HG03469 (cell line): Measurements from ENCODE around the gene OR4N5.
"Not testable (repeated sequence)": the region's sequence is repeated elsewhere in the genome, so short reads cannot be mapped to it uniquely, and the experiment has no call there.

Experiments used
- ATAC-seq: cut with Tn5 transposase; IDR thresholded peaks from one replicate; pipeline ENCODE4 v1.9.1; 2021; ENCODE audit warnings: mild to moderate bottlenecking, moderate library complexity, moderate number of reproducible peaks; ENCODE audit not compliant: unreplicated experiment

The OR4N5 gene, protein sequence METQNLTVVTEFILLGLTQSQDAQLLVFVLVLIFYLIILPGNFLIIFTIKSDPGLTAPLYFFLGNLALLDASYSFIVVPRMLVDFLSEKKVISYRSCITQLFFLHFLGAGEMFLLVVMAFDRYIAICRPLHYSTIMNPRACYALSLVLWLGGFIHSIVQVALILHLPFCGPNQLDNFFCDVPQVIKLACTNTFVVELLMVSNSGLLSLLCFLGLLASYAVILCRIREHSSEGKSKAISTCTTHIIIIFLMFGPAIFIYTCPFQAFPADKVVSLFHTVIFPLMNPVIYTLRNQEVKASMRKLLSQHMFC

DNA sequence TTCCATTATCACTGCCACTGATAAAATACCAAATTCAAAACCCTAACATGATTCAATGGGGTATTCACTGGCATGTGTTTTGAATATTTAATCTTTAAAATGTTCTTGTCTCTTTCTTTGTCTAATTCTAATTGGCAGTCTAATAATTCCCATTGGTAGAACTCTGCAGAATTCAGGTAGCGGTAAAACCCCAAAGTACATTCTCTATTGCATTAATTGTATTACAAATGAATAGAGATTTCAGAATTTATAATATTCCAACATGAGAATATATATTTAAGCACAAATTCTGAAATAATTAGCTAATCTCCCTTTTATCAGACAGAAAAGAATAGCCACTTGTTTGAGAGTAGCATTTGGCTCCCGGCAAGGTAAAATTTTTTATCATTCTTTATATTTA, at the start of gene OR4N5:
Gene OR4N5, plus strand, starts transcription at position 301 of the 400 bp plus-strand sequence. CDS start 4,916 bp downstream, outside the sequence.
- no peak for ATAC-seq

DNA sequence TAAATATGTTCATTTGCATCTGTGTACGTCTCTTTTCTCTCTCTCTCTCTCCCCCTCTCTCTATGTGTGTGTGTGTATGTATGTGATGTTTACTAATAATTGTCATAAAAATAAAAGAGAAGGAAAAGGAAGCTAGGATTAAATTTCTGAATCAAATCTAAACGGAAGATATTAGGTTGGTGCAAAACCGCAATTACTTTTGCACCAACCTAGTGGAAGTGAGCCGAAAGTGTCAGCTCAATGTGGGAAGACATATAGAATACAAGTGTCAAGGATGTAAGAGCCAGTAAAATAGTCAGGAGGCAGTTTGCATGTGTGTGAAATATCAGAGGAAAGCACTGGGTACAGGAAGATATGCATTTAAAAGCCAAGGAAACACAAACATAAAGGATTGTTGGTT, 46.6 kb upstream of the OR4N5 start:
- ATAC-seq, result no peak

DNA sequence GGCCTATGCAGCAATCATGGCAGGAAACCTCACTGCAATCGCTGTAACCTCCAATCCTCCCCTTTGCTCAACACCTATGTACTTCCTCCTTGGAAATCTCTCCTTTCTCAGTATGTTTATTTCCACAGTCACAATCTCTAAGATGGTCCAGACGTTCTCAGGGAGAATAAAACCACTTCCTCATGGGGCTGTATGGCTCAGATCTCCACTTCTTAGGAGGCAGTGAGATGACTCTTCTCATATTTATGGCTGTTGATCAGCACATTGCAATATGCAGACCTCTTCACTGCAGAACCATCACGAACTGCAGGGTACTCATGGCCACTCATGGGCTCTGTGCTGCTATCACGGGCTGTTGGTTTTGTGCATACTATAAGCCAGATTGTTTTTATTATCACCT, 45.2 kb upstream of the OR4N5 start:
- no peak for ATAC-seq

DNA sequence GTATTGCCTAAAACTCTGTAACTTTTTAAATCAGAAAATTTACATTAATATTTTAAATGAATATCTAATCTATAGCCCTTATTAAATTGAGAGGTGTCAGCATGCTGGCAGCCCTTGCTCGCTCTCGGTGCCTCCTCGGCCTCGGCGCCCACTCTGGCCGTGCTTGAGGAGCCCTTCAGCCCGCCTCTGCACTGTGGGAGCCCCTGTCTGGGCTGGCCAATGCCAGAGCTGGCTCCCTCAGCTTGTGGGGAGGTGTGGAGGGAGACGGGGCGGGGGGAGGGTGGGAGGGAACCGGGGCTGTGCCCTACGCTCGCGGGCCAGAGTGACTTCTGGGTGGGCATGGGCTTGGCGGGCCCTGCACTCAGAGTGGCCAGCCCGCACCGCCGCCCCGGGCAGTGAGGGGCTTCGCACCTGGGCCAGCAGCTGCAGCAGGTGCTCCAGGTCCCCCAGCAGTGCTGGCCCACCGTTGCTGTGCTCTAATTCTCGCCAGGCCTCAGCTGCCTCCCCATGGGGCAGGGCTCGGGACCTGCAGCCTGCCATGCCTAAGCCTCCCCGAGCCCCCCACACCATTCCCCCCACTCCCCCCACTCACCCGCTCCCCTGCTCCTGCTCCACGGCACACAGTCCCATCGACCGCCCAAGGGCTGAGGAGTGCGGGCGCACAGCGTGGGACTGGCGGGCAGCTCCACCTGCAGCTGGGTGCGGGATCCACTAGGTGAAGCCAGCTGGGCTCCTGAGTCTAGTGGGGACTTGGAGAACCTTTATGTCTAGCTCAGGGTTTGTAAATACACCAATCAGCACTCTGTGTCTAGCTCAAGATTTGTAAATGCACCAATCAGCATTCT, 39.5 kb upstream of the OR4N5 start:
- not testable (repeated sequence) for ATAC-seq

DNA sequence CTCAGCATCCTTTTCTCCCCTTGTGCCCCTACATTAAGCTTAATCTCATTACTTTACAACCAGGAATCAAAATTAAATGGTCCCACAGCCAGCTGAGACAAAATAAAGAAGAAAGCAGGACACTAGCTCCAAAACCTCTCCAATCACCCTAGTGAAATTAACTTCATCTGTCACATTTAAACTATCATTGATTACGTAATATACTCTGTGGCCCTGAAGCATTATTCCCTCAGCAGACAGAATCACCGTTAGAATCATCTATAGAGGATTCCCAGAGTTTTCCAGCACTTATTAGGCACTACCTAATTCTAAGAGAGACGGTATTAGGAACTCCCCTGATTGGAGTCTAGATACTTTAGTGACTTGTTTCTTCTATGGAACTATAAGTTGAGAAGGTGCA, 28.2 kb upstream of the OR4N5 start, which contains the start of gene OR4K17:
Gene OR4K17, plus strand, starts transcription at position 302 of the 400 bp plus-strand sequence. CDS start 6,761 bp downstream, outside the sequence.
- ATAC-seq, result no peak

DNA sequence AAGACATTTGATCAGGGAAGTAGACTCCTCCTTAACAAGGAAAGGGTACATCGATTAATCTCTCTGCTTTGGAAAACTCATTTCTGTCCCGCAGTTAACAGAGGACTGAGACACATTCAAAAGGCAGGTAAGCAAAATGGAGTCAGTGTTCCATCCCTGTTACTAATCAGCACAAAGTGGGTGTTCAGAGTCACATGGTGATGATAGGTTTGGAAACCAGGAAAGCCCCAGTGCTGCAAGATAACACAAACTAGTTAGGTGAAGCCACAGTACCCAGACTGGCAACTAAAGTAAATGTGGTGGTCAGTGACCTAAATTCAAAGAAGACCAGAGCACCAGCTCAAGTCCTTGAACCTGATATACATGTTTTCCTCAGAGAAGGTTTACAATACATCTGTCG, 26.3 kb upstream of the OR4N5 start:
- no peak for ATAC-seq

DNA sequence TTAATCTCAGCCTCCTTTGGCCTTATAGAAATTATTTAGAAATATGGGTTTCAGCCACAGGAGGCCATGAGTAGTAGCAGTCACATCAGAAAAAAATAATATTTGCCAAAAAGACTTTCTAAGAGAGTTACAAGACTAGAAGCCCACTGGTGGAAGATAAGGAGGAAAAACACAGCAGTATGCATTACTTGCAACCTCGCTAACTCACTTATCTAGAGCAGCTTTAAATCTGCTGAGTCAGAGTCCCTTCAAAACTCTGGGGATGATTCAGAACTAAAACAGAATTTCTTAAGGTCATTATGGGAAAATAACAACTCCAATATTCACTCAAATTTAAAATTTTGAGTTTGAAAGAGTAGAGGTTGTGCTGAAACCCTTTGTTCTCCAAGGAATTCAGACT, 21.9 kb upstream of the OR4N5 start:
- ATAC-seq, result no peak

DNA sequence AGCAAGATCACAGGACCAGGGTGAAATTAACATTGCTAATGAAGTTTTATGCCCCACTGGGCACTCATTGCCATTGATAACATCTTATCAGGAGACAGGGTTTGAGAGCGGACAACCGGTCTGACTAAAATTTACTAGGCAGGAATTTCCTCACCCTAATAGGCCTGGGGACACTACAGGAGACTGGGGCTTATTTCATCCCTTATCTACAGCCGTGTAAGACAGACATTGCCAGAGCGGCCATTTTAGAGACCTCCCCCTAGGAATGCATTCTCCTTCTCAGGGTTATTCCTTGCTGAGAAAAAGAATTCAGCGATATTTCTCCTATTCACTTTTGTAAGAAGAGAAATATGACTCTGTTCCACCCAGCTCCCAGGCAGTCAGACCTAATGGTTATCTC, 19.8 kb upstream of the OR4N5 start:
- no peak for ATAC-seq

DNA sequence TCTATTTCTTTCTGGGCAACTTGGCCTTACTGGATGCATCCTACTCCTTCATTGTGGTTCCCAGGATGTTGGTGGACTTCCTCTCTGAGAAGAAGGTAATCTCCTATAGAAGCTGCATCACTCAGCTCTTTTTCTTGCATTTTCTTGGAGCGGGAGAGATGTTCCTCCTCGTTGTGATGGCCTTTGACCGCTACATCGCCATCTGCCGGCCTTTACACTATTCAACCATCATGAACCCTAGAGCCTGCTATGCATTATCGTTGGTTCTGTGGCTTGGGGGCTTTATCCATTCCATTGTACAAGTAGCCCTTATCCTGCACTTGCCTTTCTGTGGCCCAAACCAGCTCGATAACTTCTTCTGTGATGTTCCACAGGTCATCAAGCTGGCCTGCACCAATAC, 5.3 kb downstream of the OR4N5 start:
- no peak for ATAC-seq

DNA sequence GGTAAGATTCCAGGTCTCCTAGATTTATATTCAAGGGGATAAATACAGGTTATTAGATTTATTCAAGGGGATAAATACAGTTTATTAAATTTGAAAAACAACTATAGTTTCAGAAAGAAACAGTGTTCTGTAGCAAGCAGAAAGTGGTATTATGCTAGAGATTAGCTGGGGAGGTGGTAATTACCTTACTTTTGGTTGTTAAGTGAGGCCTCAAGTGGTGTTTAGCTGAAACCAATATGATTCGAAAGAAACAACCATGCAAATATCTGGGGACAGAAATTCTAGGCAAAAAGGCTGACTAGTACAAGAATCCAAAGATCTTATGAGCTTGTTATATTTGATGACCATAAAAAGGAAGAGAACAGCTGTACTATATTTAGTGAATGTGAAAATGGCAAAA, 6.2 kb downstream of the OR4N5 start:
- no peak for ATAC-seq

DNA sequence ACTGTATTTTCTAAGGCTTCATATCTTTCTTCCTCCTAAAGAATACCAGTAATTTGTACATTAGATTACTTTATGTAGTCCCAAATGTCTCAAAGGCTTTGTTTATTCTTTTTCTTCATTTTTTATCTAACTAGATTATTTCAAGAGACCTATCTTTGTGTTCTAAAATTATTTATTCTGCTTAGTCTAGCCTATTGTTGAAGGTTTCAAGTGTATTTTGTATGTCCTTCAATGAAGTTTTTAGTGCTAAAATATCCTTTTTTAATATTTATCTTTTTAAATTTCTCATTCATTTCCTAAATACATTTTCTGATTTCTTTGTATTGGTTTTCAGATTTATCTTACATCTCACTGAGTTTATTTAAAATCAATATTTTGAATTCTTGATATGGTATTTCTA, 25.8 kb downstream of the OR4N5 start:
- no peak for ATAC-seq

DNA sequence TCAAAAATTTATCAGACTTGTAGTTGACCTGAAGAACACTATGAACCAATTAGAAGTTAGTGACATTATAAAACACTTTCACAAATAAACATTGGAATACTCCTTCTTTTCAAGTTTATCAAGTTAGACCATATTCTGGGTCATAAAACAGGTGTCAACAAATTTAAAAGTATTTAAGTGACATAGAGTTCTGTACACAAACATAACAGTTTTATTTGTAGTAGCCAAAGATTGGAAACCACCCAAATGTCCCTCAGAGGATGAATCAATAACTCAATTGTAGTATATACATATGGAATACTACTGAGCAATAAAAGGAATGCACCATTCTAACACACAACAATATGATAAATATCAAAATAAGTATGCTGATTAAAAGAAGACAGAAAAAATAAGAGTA, 28.5 kb downstream of the OR4N5 start:
- ATAC-seq, result no peak

DNA sequence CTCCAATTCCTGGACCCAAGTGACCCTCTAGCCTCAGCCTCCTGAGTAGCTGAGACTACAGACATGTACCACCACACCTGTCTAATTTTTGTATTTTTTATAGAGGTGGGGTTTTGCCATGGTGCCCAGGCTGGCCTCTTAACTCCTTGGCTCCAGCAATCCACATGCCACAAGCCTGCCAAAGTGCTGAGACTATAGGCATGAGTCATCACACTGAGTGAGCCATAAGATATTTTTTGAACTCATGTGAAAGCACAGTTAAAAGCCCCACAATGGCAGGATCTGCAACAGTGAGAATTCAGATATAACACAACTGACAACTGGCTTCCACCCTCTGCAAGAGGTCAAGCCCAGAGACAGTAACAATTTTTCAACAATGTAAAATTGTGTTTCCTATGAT, 31.2 kb downstream of the OR4N5 start:
- ATAC-seq, result not testable (repeated sequence)

DNA sequence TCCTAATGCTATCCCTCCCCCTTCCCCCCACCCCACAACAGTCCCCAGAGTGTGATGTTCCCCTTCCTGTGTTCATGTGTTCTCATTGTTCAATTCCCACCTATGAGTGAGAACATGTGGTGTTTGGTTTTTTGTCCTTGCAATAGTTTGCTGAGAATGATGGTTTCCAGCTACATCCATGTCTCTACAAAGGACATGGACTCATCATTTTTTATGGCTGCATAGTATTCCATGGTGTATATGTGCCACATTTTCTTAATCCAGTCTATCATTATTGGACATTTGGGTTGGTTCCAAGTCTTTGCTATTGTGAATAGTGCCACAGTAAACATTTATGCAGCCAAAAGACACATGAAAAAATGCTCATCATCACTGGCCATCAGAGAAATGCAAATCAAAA, 35.6 kb downstream of the OR4N5 start:
- ATAC-seq, result not testable (repeated sequence)

DNA sequence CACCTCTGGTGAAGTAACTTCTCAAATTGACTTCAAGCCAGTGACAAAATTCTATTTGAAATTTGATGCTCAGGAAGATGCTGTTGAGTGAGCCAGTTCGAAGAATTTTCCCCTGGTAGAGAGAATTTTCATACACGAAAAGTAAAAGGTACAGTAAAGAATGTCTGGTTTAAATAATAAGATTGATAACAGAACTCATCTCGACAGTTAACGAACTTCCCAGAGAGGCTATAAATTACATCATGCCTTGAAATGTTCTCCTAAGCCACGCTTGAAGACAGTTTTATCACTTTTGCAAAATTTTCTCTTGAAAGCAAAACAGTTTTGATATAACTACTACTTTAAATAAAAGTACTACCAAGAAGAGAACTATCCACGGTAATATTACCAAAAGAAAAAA, 37.7 kb downstream of the OR4N5 start:
- ATAC-seq, result no peak

DNA sequence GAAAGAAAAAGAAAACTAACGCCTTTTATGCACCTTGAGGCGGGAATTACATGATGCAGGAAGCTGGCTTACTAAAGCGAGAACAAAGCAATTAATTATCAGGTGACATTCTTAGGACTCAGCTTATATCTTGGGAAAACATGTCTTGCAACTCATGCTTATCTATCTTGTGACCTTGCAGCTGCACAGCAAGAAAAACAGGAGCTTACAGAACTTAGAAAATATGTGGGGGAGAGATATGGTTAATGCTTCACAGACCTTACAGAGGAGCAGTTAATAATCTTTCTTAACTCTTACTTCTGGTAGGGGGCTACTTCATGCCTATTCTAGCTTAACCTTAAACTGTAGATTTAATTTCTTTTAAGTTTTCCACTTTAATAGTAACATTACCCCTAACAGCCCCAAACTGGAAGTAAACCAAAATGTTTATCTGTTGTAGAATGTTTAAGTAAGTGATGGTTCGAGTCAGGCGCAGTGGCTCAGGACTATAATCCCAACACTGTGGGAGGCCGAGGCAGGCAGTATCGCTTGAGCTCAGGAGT, 38.9 kb downstream of the OR4N5 start:
- ATAC-seq, result no peak

DNA sequence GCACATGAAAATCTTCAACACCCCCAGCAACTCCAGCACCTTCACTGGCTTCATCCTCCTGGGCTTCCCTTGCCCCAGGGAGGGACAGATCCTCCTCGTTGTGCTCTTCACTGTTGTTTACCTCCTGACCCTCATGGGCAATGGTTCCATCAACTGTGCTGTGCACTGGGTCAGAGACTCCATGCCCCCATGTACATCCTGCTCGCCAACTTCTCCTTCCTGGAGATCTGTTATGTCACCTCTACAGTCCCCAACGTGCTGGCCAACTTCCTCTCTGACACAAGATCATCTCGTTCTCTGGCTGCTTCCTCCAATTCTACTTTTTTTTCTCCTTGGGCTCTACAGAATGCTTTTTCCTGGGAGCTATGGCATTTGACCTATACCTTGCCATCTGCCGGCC, 40.6 kb downstream of the OR4N5 start:
- ATAC-seq, result no peak

DNA sequence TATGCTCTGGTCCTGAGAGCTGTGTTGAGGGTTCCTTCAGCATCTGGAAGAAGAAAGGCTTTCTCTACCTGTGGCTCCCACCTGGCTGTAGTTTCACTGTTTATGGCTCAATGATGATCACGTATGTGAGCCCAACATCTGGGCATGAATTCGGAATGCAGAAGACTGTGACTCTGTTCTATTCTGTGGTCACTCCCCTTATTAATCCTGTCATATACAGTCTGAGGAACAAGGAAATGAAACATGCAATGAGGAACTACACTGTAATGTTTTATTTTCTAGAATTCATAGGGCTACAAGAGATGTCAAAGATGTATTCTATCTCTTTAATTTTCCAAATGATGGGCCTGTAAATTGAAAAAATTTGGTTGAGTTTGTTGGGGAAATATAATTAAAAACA, 41.3 kb downstream of the OR4N5 start:
- no peak for ATAC-seq

DNA sequence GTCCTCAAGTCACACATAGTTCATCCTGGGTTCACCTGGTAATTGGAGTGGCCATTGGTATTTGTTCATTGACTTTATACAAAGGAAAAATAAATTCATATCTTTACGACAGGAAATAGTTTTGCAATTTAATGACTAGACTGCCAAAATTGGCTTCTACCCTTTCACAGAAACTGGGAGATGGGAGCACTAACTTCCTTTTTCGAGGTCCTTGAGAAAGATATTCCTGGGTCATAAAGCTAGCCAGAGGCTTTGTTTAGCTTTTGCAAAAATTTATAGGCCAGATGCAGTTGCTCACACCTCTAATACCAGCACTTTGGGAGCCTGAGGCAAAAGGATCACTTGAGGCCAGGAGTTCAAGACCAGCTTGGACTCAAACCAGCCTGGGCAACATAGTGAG, 41.9 kb downstream of the OR4N5 start:
- no peak for ATAC-seq

DNA sequence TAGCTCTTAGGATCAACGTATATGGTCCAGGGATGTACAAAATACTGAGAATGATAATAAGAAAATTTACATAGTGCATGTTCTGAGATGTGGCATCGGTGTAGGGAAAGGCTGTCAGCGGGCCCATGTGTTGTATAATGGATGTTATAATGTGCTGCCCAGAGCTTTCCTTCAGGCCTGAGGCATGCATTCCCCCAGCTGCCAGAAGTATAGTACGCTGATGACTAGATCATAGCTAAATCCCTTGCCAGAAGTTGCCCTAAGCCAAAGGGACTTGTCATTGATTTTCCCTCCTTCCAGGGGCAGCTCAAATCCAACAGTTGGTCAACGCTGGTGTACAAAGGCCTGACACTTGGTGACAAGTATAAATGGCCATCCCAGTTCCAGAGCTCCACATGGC, 45.6 kb downstream of the OR4N5 start:
- ATAC-seq, result no peak

DNA sequence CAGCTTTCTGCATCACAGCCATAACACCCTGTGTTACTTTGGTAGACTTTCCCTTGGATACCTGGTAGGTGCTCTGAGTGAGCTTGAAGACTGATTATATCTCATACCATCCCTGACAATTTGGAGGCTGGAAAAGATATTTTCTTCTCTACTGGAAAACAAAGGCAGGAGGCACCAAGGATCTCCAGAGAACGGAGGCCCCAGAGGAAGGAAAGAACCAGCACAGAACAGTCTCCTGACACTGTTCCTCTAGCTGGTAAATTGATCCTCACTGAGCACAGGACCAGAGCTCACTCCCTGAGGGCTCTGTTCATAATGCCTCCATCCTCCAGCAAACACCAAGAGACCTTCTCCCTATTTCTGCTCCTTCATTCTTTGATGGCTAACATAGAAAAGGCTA, 52.0 kb downstream of the OR4N5 start, which contains the start of gene OR11G2:
Gene OR11G2, plus strand, starts transcription at position 301 of the 400 bp plus-strand sequence. CDS start 6,542 bp downstream, outside the sequence.
- ATAC-seq, result no peak

DNA sequence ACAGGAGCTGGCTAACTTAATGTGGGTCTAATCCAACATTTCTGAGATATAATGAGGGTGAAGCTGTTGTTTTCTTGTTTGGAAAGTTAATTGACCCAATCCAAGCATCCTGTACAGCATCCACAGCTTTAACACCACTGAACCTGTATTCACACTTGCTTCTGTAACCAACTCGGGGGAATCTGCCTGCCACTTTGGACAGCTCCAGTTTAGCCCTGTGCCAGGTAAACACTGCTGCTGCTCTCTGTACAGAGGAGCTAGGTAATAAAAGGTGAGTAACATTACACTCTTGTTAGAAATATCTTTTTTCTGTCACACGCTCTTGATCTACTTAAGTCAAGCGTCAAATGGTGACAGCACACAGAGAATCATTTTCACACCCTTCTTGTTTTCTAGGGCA, 52.8 kb downstream of the OR4N5 start:
- no peak for ATAC-seq
